ENCODE measurements around the gene VIPR2. TPM values are rescaled to one million over a fixed set of nuclear protein-coding genes. Genes with fewer than 3 reads are reported as not detected.
"Not testable (repeated sequence)": the region's sequence is repeated elsewhere in the genome, so short reads cannot be mapped to it uniquely, and the experiment has no call there.

VIPR2 gene
- total RNA-seq, 1 donor from 2014 or later, result 17.0 TPM

- ATAC-seq (no peak), DNase-seq (ENCODE audit: missing footprints) (peak; percentile 54)
- intact Hi-C loops (cut with DNase I), result no loop called here
Observed at GRCh38 chr7:159091041-159091440, 53.6 kb downstream of the VIPR2 start.

GRCh38 chr7:159088016-159088865 lies 56.4 kb downstream of the VIPR2 start:
- intact Hi-C loops (cut with DNase I), result no loop called here
- ATAC-seq, result no peak
- peak; percentile 28 for DNase-seq (ENCODE audit: missing footprints)

GRCh38 chr7:159086301-159086925 lies 58.3 kb downstream of the VIPR2 start:
- ATAC-seq (no peak), DNase-seq (ENCODE audit: missing footprints) (peak; percentile 27)
- intact Hi-C loops (cut with DNase I), result no loop called here

GRCh38 chr7:159084069-159084801 lies 60.4 kb downstream of the VIPR2 start:
- no peak for DNase-seq (ENCODE audit: missing footprints)
- intact Hi-C loops (cut with DNase I), result loop anchor here (1.0 kb wide), 1 partner anchor 13 kb away; no protein-coding TSS in a partner anchor
- ATAC-seq, result peak; percentile 95

GRCh38 chr7:159083698-159084068 lies 61.0 kb downstream of the VIPR2 start:
- intact Hi-C loops (cut with DNase I), result loop anchor here (1.0 kb wide), 1 partner anchor 14 kb away; no protein-coding TSS in a partner anchor
- DNase-seq (ENCODE audit: missing footprints), result peak; percentile 9
- no peak for ATAC-seq

GRCh38 chr7:159083001-159083697 lies 61.5 kb downstream of the VIPR2 start:
- ATAC-seq (peak; percentile 69), DNase-seq (ENCODE audit: missing footprints) (peak; percentile 45)
- intact Hi-C loops (cut with DNase I), result no loop called here

GRCh38 chr7:159082075-159082474 lies 62.6 kb downstream of the VIPR2 start:
- intact Hi-C loops (cut with DNase I); DNase-seq (ENCODE audit: missing footprints); ATAC-seq: not testable (repeated sequence)

GRCh38 chr7:159078911-159079270 lies 65.8 kb downstream of the VIPR2 start:
- intact Hi-C loops (cut with DNase I), result no loop called here
- ATAC-seq (no peak), DNase-seq (ENCODE audit: missing footprints) (no peak)

- no peak for ATAC-seq
- no peak for DNase-seq (ENCODE audit: missing footprints)
- intact Hi-C loops (cut with DNase I), result no loop called here
Observed at GRCh38 chr7:159078193-159078910, 66.3 kb downstream of the VIPR2 start.

GRCh38 chr7:159076333-159076732 lies 68.3 kb downstream of the VIPR2 start:
- ATAC-seq (peak; percentile 38), DNase-seq (ENCODE audit: missing footprints) (no peak)
- intact Hi-C loops (cut with DNase I), result no loop called here

GRCh38 chr7:159075563-159076238 lies 69.0 kb downstream of the VIPR2 start:
- ATAC-seq (peak; percentile 97), DNase-seq (ENCODE audit: missing footprints) (no peak)
- intact Hi-C loops (cut with DNase I), result no loop called here

- no peak for DNase-seq (ENCODE audit: missing footprints)
- intact Hi-C loops (cut with DNase I), result no loop called here
- no peak for ATAC-seq
Observed at GRCh38 chr7:159071260-159071659, 73.4 kb downstream of the VIPR2 start.

GRCh38 chr7:159070431-159071148 lies 74.1 kb downstream of the VIPR2 start:
- intact Hi-C loops (cut with DNase I), result no loop called here
- DNase-seq (ENCODE audit: missing footprints), result no peak
- no peak for ATAC-seq

- intact Hi-C loops (cut with DNase I), result no loop called here
- DNase-seq (ENCODE audit: missing footprints) (no peak), ATAC-seq (peak; percentile 2)
Observed at GRCh38 chr7:159068893-159069448, 75.7 kb downstream of the VIPR2 start.

GRCh38 chr7:159068488-159068811 lies 76.2 kb downstream of the VIPR2 start:
- intact Hi-C loops (cut with DNase I), result no loop called here
- peak; percentile 91 for ATAC-seq
- peak; percentile 91 for DNase-seq (ENCODE audit: missing footprints)

GRCh38 chr7:159067576-159068487 lies 76.8 kb downstream of the VIPR2 start:
- intact Hi-C loops (cut with DNase I), result no loop called here
- DNase-seq (ENCODE audit: missing footprints) (no peak), ATAC-seq (peak; percentile 5)
